ENCODE results near the gene ADGRL3.

GRCh38 chr4:61805227-61805626 is 605.1 kb downstream of the ADGRL3 start:
- TF ChIP-seq CTCF (IDR thresholded peaks at IDR 0.05; ENCODE audit: borderline replicate concordance, extremely low read depth, low read length, poor library complexity, severe bottlenecking) (no peak), EZH2 (IDR thresholded peaks at IDR 0.05; ENCODE audit: borderline replicate concordance, low read depth, low read length, severe bottlenecking) (no peak)
